Endometrium (tissue), 2 donors: ENCODE results near the gene GPR25.
"Not testable (repeated sequence)": the region's sequence is repeated elsewhere in the genome, so short reads cannot be mapped to it uniquely, and the experiment has no call there.

Experiments
- FAIRE-seq: peaks from 2 replicates; lab custom pipeline; 2012; peaks lifted over from hg19 to GRCh38; lab: Jason Lieb, UNC
- donor health status: control.
- donor health status: control.

The GPR25 gene

GRCh38 chr1:200911936-200912335 lies 39.2 kb downstream of the GPR25 start:
- not testable (repeated sequence) for FAIRE-seq

DNA sequence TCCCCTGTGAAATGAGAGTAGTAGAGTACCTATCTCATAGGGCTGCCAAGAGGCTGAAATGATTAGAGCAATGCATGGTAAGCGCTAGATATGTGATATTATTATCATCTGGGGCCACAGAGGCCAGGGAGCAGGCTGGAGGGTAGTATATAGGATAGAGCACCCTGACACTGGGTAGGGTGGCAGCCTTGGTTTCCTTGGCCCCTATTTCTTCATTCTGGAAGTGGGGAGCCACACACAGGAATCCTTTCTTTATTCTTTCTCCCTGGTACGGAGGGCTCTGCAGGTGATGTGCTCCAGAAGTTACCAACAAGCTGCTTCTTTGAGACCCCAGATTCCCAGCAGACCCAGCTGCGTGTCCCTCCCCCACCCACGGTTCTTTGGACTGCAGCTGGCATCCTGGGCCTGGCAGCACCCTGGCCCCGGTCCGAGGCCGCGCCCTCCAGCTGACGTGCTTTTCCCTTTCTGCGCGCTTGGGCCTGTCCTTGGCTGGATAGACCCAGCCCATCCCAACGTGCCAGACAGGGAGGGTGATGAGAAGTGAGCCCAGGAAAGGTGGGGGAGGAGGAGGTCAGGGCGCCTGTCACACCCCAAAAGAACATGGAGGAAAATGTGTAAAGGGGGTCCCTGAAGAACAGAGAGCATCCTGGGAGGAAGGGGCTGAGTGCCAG lies 40.1 kb downstream of the GPR25 start:
- FAIRE-seq, result no peak

GRCh38 chr1:200916152-200916551 lies 43.4 kb downstream of the GPR25 start:
- FAIRE-seq, result no peak

DNA sequence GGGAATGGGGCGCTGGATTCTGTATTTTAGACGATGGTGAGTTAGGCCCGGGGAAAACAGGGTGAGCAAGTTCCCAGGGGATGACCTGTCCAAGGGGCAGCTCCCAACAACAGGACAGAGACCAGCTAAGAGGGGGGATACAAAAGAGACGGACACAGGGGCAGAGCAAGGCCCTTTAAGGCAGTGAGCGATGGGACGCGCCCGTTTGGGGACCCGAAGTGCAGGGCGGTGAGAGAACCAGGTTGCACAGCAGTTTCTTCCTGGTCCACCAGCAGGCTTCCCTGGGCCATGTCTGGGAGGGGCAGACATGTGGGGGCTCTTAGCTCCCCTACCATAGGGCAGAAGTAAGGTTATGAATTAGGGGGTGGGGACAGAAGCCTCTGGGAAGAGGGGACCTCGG lies 43.9 kb downstream of the GPR25 start:
- FAIRE-seq, result no peak

DNA sequence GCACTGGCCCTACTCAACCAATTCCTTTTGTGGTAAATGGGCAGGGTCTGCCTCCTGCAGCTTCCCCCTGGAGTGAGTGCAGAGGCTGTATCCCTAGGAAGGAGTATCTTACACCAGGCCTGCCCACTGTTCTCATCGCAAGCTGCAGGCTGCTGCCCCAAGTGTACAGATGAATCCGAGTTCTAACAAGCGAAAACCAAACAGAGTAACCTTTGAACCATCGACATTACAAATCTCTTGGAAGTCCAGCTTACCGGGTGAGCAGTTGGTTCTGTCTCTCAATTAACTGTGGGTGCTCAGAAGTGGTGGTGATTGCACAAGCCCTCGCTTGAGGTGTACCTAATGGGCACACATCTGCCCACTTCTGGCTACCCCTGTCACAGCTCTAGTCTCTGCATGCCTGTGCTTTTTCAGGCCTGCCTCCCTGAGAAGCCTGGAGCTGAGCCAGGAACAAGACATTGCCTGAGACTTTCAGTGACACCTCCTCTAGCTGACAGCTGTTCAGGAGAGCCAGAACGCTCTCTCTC lies 44.6 kb downstream of the GPR25 start:
- FAIRE-seq, result no peak

DNA sequence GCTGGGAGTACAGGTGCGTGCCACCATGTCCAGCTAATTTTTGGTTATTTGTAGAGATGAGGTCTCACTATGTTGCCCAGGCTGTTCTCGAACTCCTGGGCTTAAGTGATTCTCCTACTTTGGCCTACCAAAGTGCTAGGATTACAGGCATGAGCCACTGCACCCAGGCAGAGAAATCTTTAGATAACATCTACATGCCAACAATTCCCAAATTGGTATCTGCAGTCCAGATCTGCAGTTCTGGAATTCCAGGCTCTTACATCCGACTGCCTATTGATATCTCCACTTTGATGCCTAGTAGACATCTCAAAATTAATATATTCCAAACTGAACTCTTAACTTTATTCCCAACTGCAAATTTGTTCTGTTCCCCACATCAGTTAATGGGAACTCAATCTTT lies 45.2 kb downstream of the GPR25 start:
- no peak for FAIRE-seq

- FAIRE-seq, result no peak
These were observed 46.6 kb downstream of the GPR25 start for GRCh38 chr1:200919386-200919785.

DNA sequence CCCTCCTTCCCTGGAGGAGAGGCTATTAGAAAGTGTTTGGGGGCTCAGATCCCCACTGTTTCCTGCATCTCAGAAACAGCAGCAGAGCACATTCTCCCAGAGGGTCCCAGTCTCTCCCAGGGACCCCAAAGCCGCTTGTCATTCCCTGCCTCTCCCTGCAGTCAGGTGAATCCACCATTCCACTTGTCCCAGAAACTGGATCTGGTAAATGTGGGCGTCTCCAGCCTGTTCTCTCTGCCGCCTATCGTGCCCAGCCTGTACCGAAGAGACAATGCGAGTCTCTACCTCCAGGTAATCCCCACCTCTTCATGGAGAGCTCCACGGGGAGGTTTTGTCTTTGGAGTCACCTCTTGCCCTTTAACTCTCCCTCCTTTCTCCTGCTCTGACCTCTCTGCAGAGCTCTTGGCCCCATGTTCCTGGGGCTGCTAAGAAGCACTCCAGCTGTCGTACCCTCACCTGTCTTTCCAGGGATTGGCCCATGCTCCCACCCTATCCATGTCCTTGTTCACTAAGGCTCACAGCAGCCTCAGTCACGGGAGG lies 48.9 kb downstream of the GPR25 start:
- FAIRE-seq, result no peak

DNA sequence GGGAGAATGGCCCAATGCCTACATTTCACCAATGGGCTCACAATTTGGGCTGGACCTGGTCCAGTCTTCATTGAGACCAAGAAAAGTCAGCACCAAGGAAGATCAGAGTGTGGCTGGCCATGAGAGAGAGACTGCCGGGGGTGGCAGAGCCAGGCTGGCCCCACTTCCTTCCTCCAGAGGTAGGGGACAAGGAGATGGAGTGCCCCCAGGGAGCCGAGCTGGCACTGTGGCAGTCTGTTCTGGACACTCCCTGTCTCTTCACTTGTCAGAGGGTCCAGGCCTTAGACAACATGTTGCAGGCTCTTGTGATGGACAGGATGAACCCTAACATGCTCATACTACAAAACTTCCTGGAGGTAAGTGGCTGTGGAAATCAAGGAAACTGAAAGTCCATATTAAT lies 49.6 kb downstream of the GPR25 start:
- no peak for FAIRE-seq

- FAIRE-seq, result no peak
These were observed 50.8 kb downstream of the GPR25 start for GRCh38 chr1:200923601-200924000.
